Adrenal gland (tissue), 12 donors: ENCODE results near the gene ADAMTS17. TPM values are rescaled to one million over a fixed set of nuclear protein-coding genes. Genes with fewer than 3 reads are reported as not detected.
A peak's percentile ranks its signal among the peaks of the same experiment; 100 is the strongest.

Experiments
- DNase-seq, 7 donors: peaks; one replicate each; pipeline ENCODE4 v3.0.0-alpha.2; 2019 to 2020
- H3K27ac ChIP-seq, 5 donors: fragments of 200-600 bp; sonication (generic) in 4 of 5; 1 replicate in 3 of 5; 2 replicates in 2 of 5; pipeline versions ENCODE4 v1.5.1 to v1.8.0; 2016 to 2020; ENCODE audit warnings: mild to moderate bottlenecking in 1 of 5
- H3K27me3 ChIP-seq: fragments of 200-600 bp; 2 replicates; pipeline ENCODE4 v1.8.0; 2021
- H3K36me3 ChIP-seq, 2 donors: fragments of 200-600 bp; replicated peaks in 1 of 2; 1 replicate in 1 of 2; 2 replicates in 1 of 2; pipeline versions ENCODE4 v1.5.1 to v1.8.0; 2018 to 2022
- H3K4me1 ChIP-seq, 2 donors: fragments of 200-600 bp; replicated peaks in 1 of 2; 1 replicate in 1 of 2; 2 replicates in 1 of 2; pipeline versions ENCODE4 v1.5.1 to v1.8.0; 2018 to 2021
- H3K4me3 ChIP-seq, 4 donors: fragments of 200-600 bp; sonication (generic) in 3 of 4; one replicate each; pipeline ENCODE4 v1.5.1; 2016 to 2018
- H3K9me3 ChIP-seq, 3 donors: fragments of 200-600 bp; sonication (generic) in 1 of 3; replicated peaks in 1 of 3; 1 replicate in 2 of 3; 2 replicates in 1 of 3; pipeline versions ENCODE4 v1.5.1 to v1.8.0; 2016 to 2021
- CTCF ChIP-seq, 6 experiments: fragments of 450-650 bp in 4 of 6; fragments of 200-600 bp in 2 of 6; sonication (generic) in 1 of 6; IDR thresholded peaks; 1 replicate in 5 of 6; 2 replicates in 1 of 6; pipeline versions ENCODE4 v1.5.1 to v1.8.0; 2016 to 2021; ENCODE audit warnings: antibody characterized with exemption in 6 of 6, mild to moderate bottlenecking in 2 of 6, moderate library complexity in 1 of 6
- POLR2A ChIP-seq, 2 donors: fragments of 450-650 bp; IDR thresholded peaks; one replicate each; pipeline ENCODE4 v1.6.1; 2017; ENCODE audit warnings: antibody characterized with exemption in 2 of 2, mild to moderate bottlenecking in 2 of 2, moderate library complexity in 1 of 2
- WGBS, 4 donors: extraction: QIAGEN DNeasy Blood & Tissue Kit in 2 of 4; methylation state at CpG; one replicate each; pipeline versions ENCODE4 v1.1.5 to v1.1.7; 2013 to 2017; 5-methylcytosine and 5-hydroxymethylcytosine counted together
- intact Hi-C, 2 donors: fragments of 100-400 bp; cut with DNase I; formaldehyde crosslinking; loops; one replicate each; pipeline versions ENCODE4 v1.14.1 to v1.15.0; 2022 to 2023
- polyA plus RNA-seq, 3 donors: library from polyadenylated mRNA; stranded (reverse); fragments of 200-250 nt in 2 of 3; fragments of 350-450 nt in 1 of 3; fragmentation: Illumina TruSeq in 1 of 3; extraction: RNeasy Lipid Tissue Mini Kit (QIAGEN cat#74804) in 1 of 3; gene quantifications; one replicate each; pipeline ENCODE4 v1.2.3, GENCODE V29; 2013 to 2014
- small RNA-seq, 2 donors: library from RNA; depleted of rRNA; stranded (forward); fragments of <200 nt; gene quantifications; one replicate each; pipeline ENCODE3, GENCODE V24; 2016
- total RNA-seq, 9 donors: library from RNA; depleted of rRNA in 4 of 9; stranded (reverse); fragments of >200 nt in 4 of 9; fragments of 120-200 nt in 1 of 9; fragmentation: NEBNext Ultra II Directional in 1 of 9; extraction: Animal tissue kit (Norgen Biotek cat#: 25700) in 1 of 9; gene quantifications; one replicate each; pipeline versions ENCODE4 v1.1.0 to v1.2.4, GENCODE V29; 2013 to 2023
- donor health status: healthy with polysubstance abuse.
- donor health status: Bipolar disorder and iron deficiency.
- donor health status: DM: yes; HTN: yes; CAD: no.
- donor health status: DM: no; HTN: no; CAD: no.
- donor health status: DM: no; HTN: no; CAD: no.
- donor health status: DM: yes; HTN: yes; CAD: no.

ADAMTS17 gene
- total and polyA plus RNA-seq, 12 donors: 0.51 to 14.8 (median 2.9) TPM

- DNase-seq: peak; percentile 33 to 78 (median 60)
- no peak for TF ChIP-seq CTCF (IDR thresholded peaks at IDR 0.05)
- peak in 1 of 2 donors; percentile 14 for TF ChIP-seq POLR2A (IDR thresholded peaks at IDR 0.05)
- no peaks in the 10 kb centered on the region for H3K36me3 ChIP-seq
- 16 to 39% (median 28%) methylated on average over 7 to 31 of the region's 33 CpGs for WGBS, 4 donors
- intact Hi-C loops: no loop called here
- H3K27ac ChIP-seq: peak overlapping the region in 1 of 5 donors; percentile 43
- no peaks in the 10 kb centered on the region for H3K27me3 ChIP-seq
- H3K4me1 ChIP-seq: peaks cover 3 to 5% of the 10 kb centered on the region in 2 donors
- peak overlapping the region in 2 of 4 donors; percentile 13 to 50 for H3K4me3 ChIP-seq
- no peaks in the 10 kb centered on the region for H3K9me3 ChIP-seq
These were observed 415.9 kb downstream of the ADAMTS17 start for GRCh38 chr15:99925661-99926461.

GRCh38 chr15:99923711-99924110, 418.1 kb downstream of the ADAMTS17 start:
- peaks cover 2 to 3% of the 10 kb centered on the region in 2 donors for H3K4me1 ChIP-seq
- intact Hi-C loops: no loop called here

More at GRCh38 chr15:99923711-99924110, 418.1 kb downstream of the ADAMTS17 start:
- 72 to 78% (median 75%) methylated on average over 3 of the region's 3 CpGs for WGBS, 4 donors
- H3K36me3 ChIP-seq: no peaks in the 10 kb centered on the region
- TF ChIP-seq POLR2A (IDR thresholded peaks at IDR 0.05) (no peak), CTCF (IDR thresholded peaks at IDR 0.05) (no peak)
- no peak overlapping the region for H3K27ac ChIP-seq
- no peaks in the 10 kb centered on the region for H3K9me3 ChIP-seq
- H3K4me3 ChIP-seq: no peak overlapping the region
- H3K27me3 ChIP-seq: no peaks in the 10 kb centered on the region
- no peak for DNase-seq

Small RNA genes lying within 50 kb of the gene (small RNA-seq; reads per million reads assigned to genes)
- gene RNA5SP402: 0 reads per million in 2 donors

Other genes with a start within 250 kb of the ADAMTS17 start
- gene CERS3, start 187.0 kb upstream of the ADAMTS17 start, total RNA-seq: not detected
- gene CERS3, start 187.0 kb upstream of the ADAMTS17 start, polyA plus RNA-seq: under 1 TPM in 2 of 3 donors, not detected in 1; 0.07 to 0.08 TPM